ENCODE measurements around the gene SLC39A11. TPM values are rescaled to one million over a fixed set of nuclear protein-coding genes. Genes with fewer than 3 reads are reported as not detected.

Gene SLC39A11
- total RNA-seq, 1 donor from 2014 or later, result 13.2 TPM

DNA sequence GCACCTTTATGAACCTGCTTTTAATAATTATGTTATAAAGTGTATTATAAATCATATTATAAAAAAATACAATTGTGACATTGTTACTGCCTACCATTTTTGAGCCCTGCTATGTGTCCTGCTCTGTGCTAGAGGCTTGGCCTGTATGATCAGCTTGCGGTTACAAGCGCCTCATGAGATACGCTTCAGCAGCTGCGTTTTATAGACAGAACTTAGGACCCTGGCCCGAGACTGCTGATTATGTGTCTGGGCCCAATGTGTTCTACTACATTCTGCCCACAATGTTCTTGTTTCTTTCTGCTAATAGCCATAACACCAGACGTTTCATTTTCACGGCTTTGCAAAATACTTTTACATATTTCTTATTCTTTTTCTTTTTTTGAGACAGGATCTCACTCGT lies 395.8 kb downstream of the SLC39A11 start:
- no peak for DNase-seq (ENCODE audit: low spot score)
- Mint-ChIP-seq H3K4me3 (ENCODE audit: unreplicated experiment) (no peak overlapping the region), H3K9me3 (ENCODE audit: unreplicated experiment) (no peaks in the 10 kb centered on the region), H3K27ac (ENCODE audit: unreplicated experiment) (no peak overlapping the region), H3K36me3 (ENCODE audit: low read depth, unreplicated experiment) (no peaks in the 10 kb centered on the region), H3K27me3 (ENCODE audit: unreplicated experiment) (no peaks in the 10 kb centered on the region), H3K4me1 (ENCODE audit: unreplicated experiment) (no peaks in the 10 kb centered on the region)
- TF ChIP-seq, protein P1, sequence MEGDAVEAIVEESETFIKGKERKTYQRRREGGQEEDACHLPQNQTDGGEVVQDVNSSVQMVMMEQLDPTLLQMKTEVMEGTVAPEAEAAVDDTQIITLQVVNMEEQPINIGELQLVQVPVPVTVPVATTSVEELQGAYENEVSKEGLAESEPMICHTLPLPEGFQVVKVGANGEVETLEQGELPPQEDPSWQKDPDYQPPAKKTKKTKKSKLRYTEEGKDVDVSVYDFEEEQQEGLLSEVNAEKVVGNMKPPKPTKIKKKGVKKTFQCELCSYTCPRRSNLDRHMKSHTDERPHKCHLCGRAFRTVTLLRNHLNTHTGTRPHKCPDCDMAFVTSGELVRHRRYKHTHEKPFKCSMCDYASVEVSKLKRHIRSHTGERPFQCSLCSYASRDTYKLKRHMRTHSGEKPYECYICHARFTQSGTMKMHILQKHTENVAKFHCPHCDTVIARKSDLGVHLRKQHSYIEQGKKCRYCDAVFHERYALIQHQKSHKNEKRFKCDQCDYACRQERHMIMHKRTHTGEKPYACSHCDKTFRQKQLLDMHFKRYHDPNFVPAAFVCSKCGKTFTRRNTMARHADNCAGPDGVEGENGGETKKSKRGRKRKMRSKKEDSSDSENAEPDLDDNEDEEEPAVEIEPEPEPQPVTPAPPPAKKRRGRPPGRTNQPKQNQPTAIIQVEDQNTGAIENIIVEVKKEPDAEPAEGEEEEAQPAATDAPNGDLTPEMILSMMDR (IDR thresholded peaks at IDR 0.05; ENCODE audit: unreplicated experiment), result no peak

DNA sequence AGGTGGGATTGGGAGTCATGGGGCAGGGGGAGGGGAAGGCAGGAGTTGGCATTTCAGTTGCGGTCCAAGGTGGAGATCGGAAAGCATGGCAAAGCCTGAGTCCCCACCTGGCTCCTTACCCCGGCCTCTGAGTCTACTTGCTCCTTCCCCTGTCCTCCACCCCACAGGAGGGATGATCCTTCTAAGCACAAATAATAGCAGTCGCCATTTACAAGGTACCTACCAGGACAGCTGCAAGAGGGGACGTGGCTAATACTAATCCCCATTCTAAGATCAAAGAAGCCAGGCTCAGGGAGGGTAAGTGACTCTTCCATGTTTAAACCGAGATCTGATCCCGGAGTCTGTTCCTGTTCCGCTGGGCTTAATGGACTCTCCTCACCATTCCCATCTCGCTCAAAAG lies 396.3 kb downstream of the SLC39A11 start:
- H3K4me3 Mint-ChIP-seq (ENCODE audit: unreplicated experiment), result no peak overlapping the region
- no peaks in the 10 kb centered on the region for H3K36me3 Mint-ChIP-seq (ENCODE audit: low read depth, unreplicated experiment)
- H3K4me1 Mint-ChIP-seq (ENCODE audit: unreplicated experiment), result no peaks in the 10 kb centered on the region
- DNase-seq (ENCODE audit: low spot score), result no peak
- TF ChIP-seq, protein P1 (IDR thresholded peaks at IDR 0.05; ENCODE audit: unreplicated experiment), result no peak
- H3K27ac Mint-ChIP-seq (ENCODE audit: unreplicated experiment), result no peak overlapping the region
- no peaks in the 10 kb centered on the region for H3K27me3 Mint-ChIP-seq (ENCODE audit: unreplicated experiment)
- no peaks in the 10 kb centered on the region for H3K9me3 Mint-ChIP-seq (ENCODE audit: unreplicated experiment)

DNA sequence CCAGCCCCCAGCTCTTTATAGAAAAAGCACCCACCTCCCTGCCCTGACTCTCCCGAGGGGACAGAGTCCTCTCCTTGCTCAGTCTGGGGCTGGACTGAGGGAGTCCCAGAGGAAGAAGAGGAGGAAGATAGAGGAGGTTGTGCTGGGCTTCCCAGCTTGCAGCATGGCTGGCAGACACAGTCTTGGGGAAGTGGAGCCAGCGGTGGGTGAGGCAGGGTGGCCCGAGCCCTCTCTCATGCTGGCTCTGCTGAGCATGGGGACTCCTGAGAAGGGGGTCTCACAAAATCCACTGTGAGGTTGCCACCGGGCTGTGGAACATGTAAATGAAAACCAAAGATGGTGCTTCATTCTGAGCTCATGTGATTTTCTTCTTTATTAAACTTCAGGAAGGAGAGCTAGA lies 398.5 kb downstream of the SLC39A11 start:
- Mint-ChIP-seq H3K36me3 (ENCODE audit: low read depth, unreplicated experiment) (no peaks in the 10 kb centered on the region), H3K9me3 (ENCODE audit: unreplicated experiment) (no peaks in the 10 kb centered on the region), H3K27me3 (ENCODE audit: unreplicated experiment) (peaks cover 3% of the 10 kb centered on the region), H3K4me3 (ENCODE audit: unreplicated experiment) (no peak overlapping the region), H3K27ac (ENCODE audit: unreplicated experiment) (no peak overlapping the region), H3K4me1 (ENCODE audit: unreplicated experiment) (no peaks in the 10 kb centered on the region)
- TF ChIP-seq, protein P1 (IDR thresholded peaks at IDR 0.05; ENCODE audit: unreplicated experiment), result no peak
- DNase-seq (ENCODE audit: low spot score), result no peak

DNA sequence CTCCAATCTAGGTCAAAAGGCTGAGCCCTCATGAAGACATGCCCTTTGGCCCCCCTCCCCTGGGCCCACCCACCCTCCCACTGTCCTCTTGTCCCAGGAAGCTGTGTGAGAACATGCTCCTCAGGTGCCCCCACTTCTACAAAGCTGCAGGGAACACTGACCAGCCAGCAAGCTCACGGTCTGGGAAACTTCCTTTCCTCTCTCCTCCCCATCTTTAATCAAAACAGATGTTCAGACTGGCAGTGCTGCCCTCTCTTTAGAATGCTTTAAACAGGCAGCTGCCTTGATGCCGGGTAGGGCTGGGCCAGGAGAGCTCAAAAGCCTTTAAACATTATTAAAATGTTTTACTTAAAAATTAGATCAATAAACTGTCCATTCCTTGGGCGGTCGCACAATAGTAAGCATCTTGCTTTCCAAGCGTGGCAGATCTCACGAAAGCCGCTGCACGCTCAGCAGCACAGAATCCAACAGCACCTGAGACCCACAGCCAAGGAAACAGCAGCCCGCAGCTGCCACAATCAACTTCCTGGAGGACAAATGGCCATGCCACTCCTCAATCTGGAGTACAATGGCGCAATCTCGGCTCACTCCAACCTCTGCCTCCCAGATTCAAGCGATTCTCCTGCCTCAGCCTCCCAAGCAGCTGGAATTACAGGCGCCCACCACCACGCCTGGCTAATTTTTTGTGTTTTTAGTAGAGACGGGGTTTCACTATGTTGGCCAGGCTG lies 399.2 kb downstream of the SLC39A11 start:
- Mint-ChIP-seq H3K4me3 (ENCODE audit: unreplicated experiment) (no peak overlapping the region), H3K27me3 (ENCODE audit: unreplicated experiment) (peaks cover 3% of the 10 kb centered on the region), H3K36me3 (ENCODE audit: low read depth, unreplicated experiment) (no peaks in the 10 kb centered on the region), H3K4me1 (ENCODE audit: unreplicated experiment) (no peaks in the 10 kb centered on the region), H3K9me3 (ENCODE audit: unreplicated experiment) (no peaks in the 10 kb centered on the region), H3K27ac (ENCODE audit: unreplicated experiment) (no peak overlapping the region)
- TF ChIP-seq, protein P1 (IDR thresholded peaks at IDR 0.05; ENCODE audit: unreplicated experiment), result no peak
- DNase-seq (ENCODE audit: low spot score), result no peak

DNA sequence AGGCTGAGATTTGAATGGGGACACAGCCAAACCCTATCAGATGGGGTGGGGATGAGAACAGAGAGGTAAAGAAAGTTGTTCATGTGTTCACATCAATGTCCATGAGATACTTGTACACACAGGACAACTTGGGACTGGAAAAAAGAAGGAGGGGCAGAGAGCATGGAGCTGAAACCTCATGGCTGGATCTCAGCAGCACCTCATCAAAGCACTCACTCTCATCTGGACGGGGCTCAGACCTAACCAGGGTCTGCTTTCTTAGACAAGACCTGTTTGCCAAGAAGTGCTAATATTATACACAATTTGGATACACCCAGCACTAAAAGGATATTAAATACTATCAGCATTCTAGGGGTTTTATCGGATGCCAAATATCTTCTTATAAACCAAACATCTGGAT lies 399.8 kb downstream of the SLC39A11 start:
- no peaks in the 10 kb centered on the region for H3K4me1 Mint-ChIP-seq (ENCODE audit: unreplicated experiment)
- TF ChIP-seq, protein P1 (IDR thresholded peaks at IDR 0.05; ENCODE audit: unreplicated experiment), result no peak
- DNase-seq (ENCODE audit: low spot score), result no peak
- H3K36me3 Mint-ChIP-seq (ENCODE audit: low read depth, unreplicated experiment), result no peaks in the 10 kb centered on the region
- no peak overlapping the region for H3K27ac Mint-ChIP-seq (ENCODE audit: unreplicated experiment)
- H3K27me3 Mint-ChIP-seq (ENCODE audit: unreplicated experiment), result peaks cover 5% of the 10 kb centered on the region
- H3K9me3 Mint-ChIP-seq (ENCODE audit: unreplicated experiment), result no peaks in the 10 kb centered on the region
- no peak overlapping the region for H3K4me3 Mint-ChIP-seq (ENCODE audit: unreplicated experiment)
